H9 (cell line): ENCODE data around the gene ARPP21. TPM values are rescaled to one million over a fixed set of nuclear protein-coding genes. Genes with fewer than 3 reads are reported as not detected.

Experiments used
- DNase-seq: peaks from one replicate; pipeline ENCODE4 v3.0.0-alpha.2; 2017
- H2AFZ ChIP-seq: one replicate; pipeline ENCODE4 v1.6.1; 2013; ENCODE audit warnings: mild to moderate bottlenecking, low read length, control low read depth, moderate library complexity
- H2AK5ac ChIP-seq: 2 replicates; pipeline ENCODE4 v1.6.1; 2013; ENCODE audit warnings: low read length, control low read depth, mixed read lengths; ENCODE audit not compliant: insufficient read length
- H2BK120ac ChIP-seq: one replicate; pipeline ENCODE4 v1.6.1; 2013; ENCODE audit warnings: low read depth, mild to moderate bottlenecking, low read length, control low read depth, inconsistent platforms; ENCODE audit not compliant: poor library complexity, severe bottlenecking
- H2BK12ac ChIP-seq: 2 replicates; pipeline ENCODE4 v1.6.1; 2013; ENCODE audit warnings: low read length, control low read depth, mixed read lengths, low read depth; ENCODE audit not compliant: insufficient read length
- H2BK15ac ChIP-seq: 2 replicates; pipeline ENCODE4 v1.6.1; 2013; ENCODE audit warnings: low read depth, low read length, control low read depth
- H2BK20ac ChIP-seq: one replicate; pipeline ENCODE4 v1.6.1; 2013; ENCODE audit warnings: low read depth, mild to moderate bottlenecking, low read length, control low read depth, inconsistent platforms; ENCODE audit not compliant: poor library complexity, severe bottlenecking
- H2BK5ac ChIP-seq: 2 replicates; pipeline ENCODE4 v1.6.1; 2013; ENCODE audit warnings: low read length, control low read depth, mixed read lengths; ENCODE audit not compliant: insufficient read length
- H3K14ac ChIP-seq: 2 replicates; pipeline ENCODE4 v1.6.1; 2013; ENCODE audit warnings: low read length, control low read depth; ENCODE audit not compliant: insufficient read depth
- H3K18ac ChIP-seq: 2 replicates; pipeline ENCODE4 v1.6.1; 2013; ENCODE audit warnings: low read depth, mild to moderate bottlenecking, mixed read lengths, low read length, control low read depth; ENCODE audit not compliant: insufficient read length
- H3K23ac ChIP-seq: 2 replicates; pipeline ENCODE4 v1.6.1; 2013; ENCODE audit warnings: low read length, control low read depth, mixed read lengths, low read depth; ENCODE audit not compliant: insufficient read length
- H3K23me2 ChIP-seq: 2 replicates; pipeline ENCODE4 v1.6.1; 2013; ENCODE audit warnings: low read depth, mild to moderate bottlenecking, mixed read lengths, low read length, control low read depth; ENCODE audit not compliant: insufficient read length, poor library complexity, severe bottlenecking
- H3K27ac ChIP-seq: 2 replicates; pipeline ENCODE4 v1.5.1; 2013; ENCODE audit warnings: low read length, control low read depth, mixed read lengths, low read depth; ENCODE audit not compliant: insufficient read length
- H3K27me3 ChIP-seq: 2 replicates; pipeline ENCODE4 v1.6.1; 2013; ENCODE audit warnings: low read length, control low read depth, inconsistent platforms; ENCODE audit not compliant: insufficient read depth
- H3K4ac ChIP-seq: 2 replicates; pipeline ENCODE4 v1.6.1; 2013; ENCODE audit warnings: low read depth, mild to moderate bottlenecking, control low read depth, inconsistent platforms, low read length, moderate library complexity
- H3K4me1 ChIP-seq: 2 replicates; pipeline ENCODE4 v1.6.1; 2013; ENCODE audit warnings: low read length, control low read depth, inconsistent platforms; ENCODE audit not compliant: insufficient read depth
- H3K4me2 ChIP-seq: 2 replicates; pipeline ENCODE4 v1.6.1; 2013; ENCODE audit warnings: low read length, control low read depth, mixed read lengths; ENCODE audit not compliant: insufficient read length, insufficient read depth
- H3K56ac ChIP-seq: 2 replicates; pipeline ENCODE4 v1.6.1; 2013; ENCODE audit warnings: low read depth, mild to moderate bottlenecking, mixed read lengths, low read length, control low read depth; ENCODE audit not compliant: insufficient read length
- H3K79me1 ChIP-seq: 2 replicates; pipeline ENCODE4 v1.6.1; 2013; ENCODE audit warnings: low read depth, mild to moderate bottlenecking, moderate library complexity, low read length, control low read depth, inconsistent platforms; ENCODE audit not compliant: insufficient read depth, poor library complexity, severe bottlenecking
- H3K79me2 ChIP-seq: 2 replicates; pipeline ENCODE4 v1.6.1; 2013; ENCODE audit warnings: low read length, control low read depth, inconsistent platforms; ENCODE audit not compliant: insufficient read depth
- H3K9ac ChIP-seq: 2 replicates; pipeline ENCODE4 v1.6.1; 2013; ENCODE audit warnings: low read length, control low read depth, mixed read lengths; ENCODE audit not compliant: insufficient read length; ENCODE audit errors: extremely low read depth
- H3K9me3 ChIP-seq: one replicate; pipeline ENCODE4 v1.6.1; 2013; ENCODE audit warnings: low read depth, low read length, inconsistent platforms; ENCODE audit not compliant: control insufficient read depth
- H3T11ph ChIP-seq: one replicate; pipeline ENCODE4 v1.6.1; 2013; ENCODE audit warnings: mild to moderate bottlenecking, low read length, control low read depth, inconsistent platforms
- H4K20me1 ChIP-seq: one replicate; pipeline ENCODE4 v1.6.1; 2013; ENCODE audit not compliant: control insufficient read depth, insufficient read length, insufficient read depth
- H4K5ac ChIP-seq: 2 replicates; pipeline ENCODE4 v1.6.1; 2013; ENCODE audit warnings: low read depth, mild to moderate bottlenecking, mixed read lengths, low read length, control low read depth; ENCODE audit not compliant: insufficient read length
- H4K8ac ChIP-seq: replicated peaks from 2 replicates; pipeline ENCODE4 v1.6.1; 2013; ENCODE audit warnings: low read length, control low read depth, mixed read lengths, low read depth; ENCODE audit not compliant: insufficient read length
- H4K91ac ChIP-seq: 2 replicates; pipeline ENCODE4 v1.6.1; 2013; ENCODE audit warnings: low read depth, mild to moderate bottlenecking, moderate library complexity, mixed read lengths, low read length, control low read depth; ENCODE audit not compliant: insufficient read length
- H3K27ac Mint-ChIP-seq, 3 experiments: 2 replicates in 2 of 3; 3 replicates in 1 of 3; pipeline ENCODE4 v1.8.0; 2020 to 2021; ENCODE audit warnings: mixed read lengths in 3 of 3, mild to moderate bottlenecking in 1 of 3, moderate library complexity in 1 of 3
- H3K27me3 Mint-ChIP-seq: 2 replicates; pipeline ENCODE4 v1.8.0; 2021; ENCODE audit warnings: low read depth, mild to moderate bottlenecking, moderate library complexity, mixed read lengths
- H3K36me3 Mint-ChIP-seq, 3 experiments: 2 replicates in 2 of 3; 3 replicates in 1 of 3; pipeline ENCODE4 v1.8.0; 2020 to 2021; ENCODE audit warnings: low read depth in 3 of 3, mixed read lengths in 3 of 3; ENCODE audit not compliant: insufficient read depth in 1 of 3
- H3K4me1 Mint-ChIP-seq, 2 experiments: 2 replicates each; pipeline ENCODE4 v1.8.0; 2020; ENCODE audit warnings: mixed read lengths in 2 of 2
- H3K4me3 Mint-ChIP-seq, 2 experiments: 2 replicates in 1 of 2; 3 replicates in 1 of 2; pipeline ENCODE4 v1.8.0; 2020 to 2021; ENCODE audit warnings: mild to moderate bottlenecking in 2 of 2, mixed read lengths in 2 of 2, moderate library complexity in 1 of 2
- H3K9me3 Mint-ChIP-seq, 2 experiments: 2 replicates in 1 of 2; 3 replicates in 1 of 2; pipeline ENCODE4 v1.8.0; 2020; ENCODE audit warnings: mild to moderate bottlenecking in 2 of 2, mixed read lengths in 2 of 2, moderate library complexity in 1 of 2
- CTCF ChIP-seq: fragments of 200-600 bp; sonication (generic); conservative IDR thresholded peaks from 3 replicates; pipeline ENCODE4 v1.8.0; 2021; ENCODE audit warnings: antibody characterized with exemption, mild to moderate bottlenecking
- WGBS: extraction: QIAGEN DNeasy Blood & Tissue Kit; methylation state at CpG from one replicate; pipeline ENCODE4 v1.1.7; 2013; ENCODE audit warnings: missing lambda C conversion rate, low lambda C conversion rate, mixed read lengths; ENCODE audit not compliant: insufficient read length; ENCODE audit errors: extremely low coverage; 5-methylcytosine and 5-hydroxymethylcytosine counted together
- total RNA-seq: library from RNA; stranded (reverse); gene quantifications from 2 replicates; pipeline ENCODE4 v1.2.1, GENCODE V29; 2021

The ARPP21 gene
- total RNA-seq, 1 experiment from 2014 or later: not detected

GRCh38 chr3:35800960-35801459, 161.7 kb downstream of the ARPP21 start:
- Histone ChIP-seq H4K91ac (no peak overlapping the region), H4K5ac (no peak overlapping the region), H3K4me2 (no peak overlapping the region), H2BK12ac (no peak overlapping the region), H2BK120ac (no peak overlapping the region), H4K20me1 (no peaks in the 10 kb centered on the region), H3K23me2 (no peaks in the 10 kb centered on the region), H3K79me1 (no peaks in the 10 kb centered on the region), H2AFZ (no peak overlapping the region), H3K18ac (no peak overlapping the region), H2AK5ac (no peak overlapping the region), H3K9ac (no peak overlapping the region), H3K4ac (no peak overlapping the region), H3K23ac (no peak overlapping the region), H3K27ac (no peak overlapping the region), H3K4me1 (no peaks in the 10 kb centered on the region), H3K9me3 (no peaks in the 10 kb centered on the region), H3K27me3 (no peaks in the 10 kb centered on the region), H3K79me2 (no peaks in the 10 kb centered on the region), H2BK20ac (no peak overlapping the region), H3K14ac (peak overlapping the region; percentile 67; the same call in 1 of the 2 replicates), H3T11ph (no peak overlapping the region), H4K8ac (peak overlapping the region; percentile 69), H3K56ac (no peak overlapping the region), H2BK5ac (no peak overlapping the region), H2BK15ac (no peak overlapping the region)
- Mint-ChIP-seq H3K4me1 (no peaks in the 10 kb centered on the region), H3K36me3 (no peaks in the 10 kb centered on the region), H3K27me3 (peaks cover 3% of the 10 kb centered on the region), H3K9me3 (peaks cover 3 to 4% of the 10 kb centered on the region in 2 experiments; a peak in 2 of 5 replicates), H3K27ac (no peak overlapping the region), H3K4me3 (no peak overlapping the region)
- TF ChIP-seq CTCF: no peak
- WGBS: no CpG with 5 or more reads among the region's 1 CpG
- no peak for DNase-seq
